AG04449 (cell line): ENCODE results near the gene UBR2.
"Not testable (repeated sequence)": the region's sequence is repeated elsewhere in the genome, so short reads cannot be mapped to it uniquely, and the experiment has no call there.

ENCODE experiments used
- CTCF ChIA-PET: fragments of 350-600 bp; formaldehyde crosslinking; extraction: SDS; loops from one replicate; lab custom pipeline; 2021; ENCODE audit warnings: antibody characterized with exemption; lab: Yijun Ruan, JAX
- POLR2A ChIA-PET: fragments of 400-600, 350-600 bp; formaldehyde crosslinking; extraction: SDS; loops from one replicate; lab custom pipeline; 2020; ENCODE audit warnings: antibody characterized with exemption, inconsistent platforms; lab: Yijun Ruan, JAX
- DNase-seq: peaks from one replicate; pipeline ENCODE4 v3.0.0-alpha.2; 2010; ENCODE audit warnings: low read depth, low spot score
- H3K4me3 ChIP-seq: 2 replicates; pipeline ENCODE4 v1.5.1; 2011; ENCODE audit warnings: low read depth, mild to moderate bottlenecking, control low read depth, low read length
- CTCF ChIP-seq: IDR thresholded peaks from one replicate; pipeline ENCODE4 v1.5.1; 2011; ENCODE audit warnings: mild to moderate bottlenecking, moderate library complexity, low read length, control low read depth, inconsistent platforms; ENCODE audit not compliant: insufficient read depth; ENCODE audit errors: missing control alignments

Gene UBR2

DNA sequence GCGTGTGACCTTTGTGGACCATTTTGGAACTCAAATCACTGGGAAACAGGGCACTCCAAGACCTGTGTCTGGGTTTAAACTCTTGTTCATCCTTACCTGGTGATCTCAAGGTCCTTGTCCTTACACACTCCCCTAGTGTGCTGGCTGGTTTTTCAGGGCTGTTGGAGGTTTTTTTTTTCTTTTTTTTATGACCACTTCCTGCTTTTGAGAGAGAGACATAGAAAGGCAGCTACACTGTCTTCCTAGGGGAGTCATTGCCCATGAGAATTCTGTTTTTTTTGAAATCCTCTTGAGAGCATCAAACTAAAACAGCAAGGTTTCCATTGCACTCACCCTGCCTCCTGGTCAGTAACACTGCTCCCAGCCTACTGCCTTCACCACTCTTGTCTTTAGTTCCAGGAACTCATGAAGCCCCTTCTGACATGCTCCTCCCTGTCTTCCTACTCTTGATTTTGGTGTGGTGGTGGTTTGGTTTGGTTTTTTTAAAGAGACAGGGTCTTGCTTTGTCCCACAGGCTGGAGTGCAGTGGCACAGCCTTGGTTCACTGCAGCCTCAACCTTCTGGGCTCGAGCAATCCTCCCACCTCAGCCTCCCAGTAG, 130.0 kb downstream of the UBR2 start:
- no peak overlapping the region for H3K4me3 ChIP-seq
- no peak for TF ChIP-seq CTCF
- ChIA-PET CTCF (interaction anchor here (1.3 to 8.0 kb wide), 5 partner anchors 30 to 205 kb away, joined by 3 to 83 read pairs (median 4); partner anchors contain the start of gene RPL7L1), POLR2A (no interaction called here)
- no peak for DNase-seq

DNA sequence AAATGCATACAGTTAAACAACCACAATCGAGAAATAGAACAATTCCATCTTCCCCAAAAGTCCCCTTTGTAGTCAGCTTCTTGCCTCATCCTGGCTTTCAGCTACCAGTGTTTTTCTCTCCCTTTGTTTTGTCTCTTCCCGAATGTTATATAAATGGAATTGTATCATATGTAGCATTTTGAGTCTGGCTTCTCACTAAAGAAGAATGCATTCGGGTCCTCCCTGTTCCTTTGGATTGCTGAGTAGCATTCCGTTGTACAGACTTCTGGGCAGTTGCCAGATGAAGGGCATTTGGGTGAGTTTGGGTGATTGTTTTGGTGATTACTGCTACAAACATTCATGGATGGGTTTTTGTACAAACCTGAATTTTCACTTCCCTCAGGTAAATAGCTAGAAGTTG, 130.8 kb downstream of the UBR2 start:
- CTCF ChIA-PET: interaction anchor here (1.3 to 8.0 kb wide), 4 partner anchors 30 to 183 kb away, joined by 4 to 83 read pairs (median 5); no protein-coding TSS in a partner anchor
- DNase-seq: peak; percentile 62
- no peak overlapping the region for H3K4me3 ChIP-seq
- no peak for TF ChIP-seq CTCF
- POLR2A ChIA-PET: interaction anchor here (0.7 kb wide), 1 partner anchor 327 kb away, joined by 3 read pairs; the partner anchor contains the start of gene RRP36

- CTCF ChIA-PET: interaction anchor here (1.2 to 8.0 kb wide), 5 partner anchors 29 to 204 kb away, joined by 3 to 83 read pairs (median 4); no protein-coding TSS in a partner anchor
These were observed 132.9 kb downstream of the UBR2 start for GRCh38 chr6:42696526-42697267.

DNA sequence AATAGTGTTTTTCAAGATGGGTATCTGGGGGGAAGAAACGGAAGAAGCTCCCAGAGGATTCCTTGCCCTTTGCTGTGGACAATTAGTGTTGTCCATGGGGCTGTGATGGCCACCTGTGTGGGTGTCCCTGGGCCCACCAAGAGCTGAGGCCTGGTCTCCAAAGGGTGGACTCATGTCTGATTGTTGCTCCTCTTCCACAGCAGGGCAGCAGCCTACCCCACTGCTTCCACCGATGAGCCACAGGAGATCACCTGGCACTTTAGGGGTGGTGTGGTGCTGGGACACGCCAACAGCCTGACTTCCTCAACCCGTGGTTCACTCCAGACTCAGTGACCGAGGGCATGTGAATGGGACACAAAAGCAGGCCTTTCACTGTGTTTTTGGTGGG, 133.4 kb downstream of the UBR2 start:
- CTCF ChIA-PET: interaction anchor here (0.6 to 8.0 kb wide), 4 partner anchors 29 to 195 kb away, joined by 3 to 83 read pairs (median 4); no protein-coding TSS in a partner anchor
- H3K4me3 ChIP-seq: no peak overlapping the region
- no peak for DNase-seq
- POLR2A ChIA-PET: no interaction called here
- TF ChIP-seq CTCF: no peak

More at GRCh38 chr6:42696526-42697267, 132.9 kb downstream of the UBR2 start:
- H3K4me3 ChIP-seq: no peak overlapping the region
- POLR2A ChIA-PET: no interaction called here
- no peak for TF ChIP-seq CTCF
- peak; percentile 53 for DNase-seq

DNA sequence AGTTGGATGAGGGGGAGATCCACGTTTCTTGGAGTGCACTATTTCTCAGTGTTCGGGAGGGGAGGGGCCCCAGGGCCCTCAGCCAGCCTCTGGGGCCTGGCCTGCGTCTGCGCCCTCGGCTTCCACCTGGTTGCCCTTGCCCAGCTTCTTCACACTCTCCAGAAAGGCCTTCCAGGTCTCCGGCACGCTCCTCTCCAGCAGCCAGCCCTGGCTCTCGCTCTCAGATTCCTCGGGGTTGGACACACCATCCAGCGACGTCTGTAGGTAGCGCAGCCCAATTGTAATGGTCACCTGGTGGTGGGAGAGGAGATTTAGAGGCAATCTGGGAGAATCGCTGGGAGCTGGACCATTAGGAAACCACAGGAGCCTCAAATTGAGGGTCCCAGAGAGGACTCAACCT, 134.4 kb downstream of the UBR2 start:
- TF ChIP-seq CTCF: no peak
- no peak for DNase-seq
- H3K4me3 ChIP-seq: no peak overlapping the region
- CTCF ChIA-PET: interaction anchor here (1.4 to 8.0 kb wide), 2 partner anchors 28 to 186 kb away, joined by 3 to 83 read pairs; no protein-coding TSS in a partner anchor
- POLR2A ChIA-PET: no interaction called here

GRCh38 chr6:42702200-42702599, 138.4 kb downstream of the UBR2 start:
- no peak for TF ChIP-seq CTCF
- DNase-seq: no peak
- POLR2A ChIA-PET: interaction anchor here (0.9 to 1.0 kb wide), 3 partner anchors 10 to 204 kb away, joined by 3 read pairs; no protein-coding TSS in a partner anchor
- CTCF ChIA-PET: interaction anchor here (1.0 to 2.9 kb wide), 3 partner anchors 10 to 175 kb away, joined by 3 to 8 read pairs (median 4); no protein-coding TSS in a partner anchor
- no peak overlapping the region for H3K4me3 ChIP-seq

- POLR2A ChIA-PET: interaction anchor here (0.9 to 1.0 kb wide), 4 partner anchors 10 to 203 kb away, joined by 3 read pairs; partner anchors contain the start of gene RPL7L1
- not testable (repeated sequence) for DNase-seq, H3K4me3 ChIP-seq
- CTCF ChIA-PET: interaction anchor here (0.7 to 2.9 kb wide), 4 partner anchors 9 to 174 kb away, joined by 3 to 8 read pairs (median 4); no protein-coding TSS in a partner anchor
These were observed 139.0 kb downstream of the UBR2 start for GRCh38 chr6:42702786-42703185.
